ENCODE results near the gene STARD13.
"Not testable (repeated sequence)": the region's sequence is repeated elsewhere in the genome, so short reads cannot be mapped to it uniquely, and the experiment has no call there.

The STARD13 gene

DNA sequence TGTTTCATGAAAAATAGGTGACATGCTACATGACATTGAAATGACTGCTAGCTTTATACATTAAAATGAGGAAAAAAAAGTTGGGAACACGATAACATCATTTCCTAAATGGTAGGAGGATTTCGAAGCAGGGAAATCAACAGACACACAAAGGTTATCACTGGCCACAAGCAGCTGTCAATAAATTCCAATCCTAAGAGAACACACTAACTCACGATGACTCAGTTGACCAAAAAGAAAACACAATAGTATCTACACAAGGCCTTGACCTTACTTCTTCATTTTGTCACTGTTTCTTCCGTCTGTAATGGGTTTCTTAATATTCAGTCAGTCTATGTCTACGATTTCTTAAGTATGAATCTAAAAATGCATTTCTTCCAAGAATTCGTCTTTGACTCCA, 36.5 kb downstream of the STARD13 start:
- no peak for DNase-seq

DNA sequence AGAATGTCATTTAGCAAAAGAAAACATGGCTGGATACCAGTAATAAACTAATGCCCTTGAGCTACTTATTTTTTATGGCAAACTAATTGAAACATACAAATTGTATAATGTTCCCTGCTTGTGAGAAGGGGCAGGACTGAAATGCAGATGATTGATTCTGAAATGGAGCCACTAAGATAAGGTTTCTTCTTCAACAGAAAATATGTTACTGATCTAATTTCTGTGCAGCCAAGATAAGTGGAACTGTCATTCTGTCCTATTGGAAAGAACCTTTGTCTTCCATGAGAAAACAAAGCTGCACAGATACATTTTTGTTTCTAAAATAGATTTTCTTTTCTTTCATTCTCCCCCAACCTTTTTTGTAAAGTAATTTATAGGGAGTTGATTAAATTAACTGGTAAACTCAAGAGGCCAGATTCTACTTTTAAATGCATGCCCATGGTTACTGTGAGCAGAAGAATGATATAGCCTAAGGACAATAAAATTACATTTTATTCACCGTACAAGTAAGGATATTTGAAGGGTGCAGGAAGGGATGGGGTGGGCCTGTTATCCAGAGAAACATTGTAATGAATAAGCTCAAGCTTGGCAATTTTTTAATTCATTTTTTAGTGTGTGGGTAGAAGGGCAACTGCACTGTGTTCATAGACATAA, 39.9 kb downstream of the STARD13 start:
- DNase-seq: no peak

GRCh38 chr13:33244907-33245287, 40.7 kb downstream of the STARD13 start:
- no peak for DNase-seq

- no peak for DNase-seq
These were observed 41.2 kb downstream of the STARD13 start for GRCh38 chr13:33244210-33244906.

- DNase-seq: no peak
These were observed 42.5 kb downstream of the STARD13 start for GRCh38 chr13:33242984-33243617.

DNA sequence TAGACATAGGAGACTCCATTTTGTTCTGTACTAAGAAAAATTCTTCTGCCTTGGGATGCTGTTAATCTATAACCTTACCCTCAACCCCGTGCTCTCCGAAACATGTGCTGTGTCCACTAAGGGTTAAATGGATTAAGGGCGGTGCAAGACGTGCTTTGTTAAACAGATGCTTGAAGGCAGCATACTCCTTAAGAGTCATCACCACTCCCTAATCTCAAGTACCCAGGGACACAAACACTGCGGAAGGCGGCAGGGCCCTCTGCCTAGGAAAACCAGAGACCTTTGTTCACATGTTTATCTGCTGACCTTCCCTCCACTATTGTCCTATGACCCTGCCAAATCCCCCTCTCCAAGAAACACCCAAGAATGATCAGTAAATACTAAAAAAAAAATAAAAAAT, 43.2 kb downstream of the STARD13 start:
- DNase-seq: not testable (repeated sequence)

- DNase-seq: no peak
These were observed 49.5 kb downstream of the STARD13 start for GRCh38 chr13:33236021-33236420.

DNA sequence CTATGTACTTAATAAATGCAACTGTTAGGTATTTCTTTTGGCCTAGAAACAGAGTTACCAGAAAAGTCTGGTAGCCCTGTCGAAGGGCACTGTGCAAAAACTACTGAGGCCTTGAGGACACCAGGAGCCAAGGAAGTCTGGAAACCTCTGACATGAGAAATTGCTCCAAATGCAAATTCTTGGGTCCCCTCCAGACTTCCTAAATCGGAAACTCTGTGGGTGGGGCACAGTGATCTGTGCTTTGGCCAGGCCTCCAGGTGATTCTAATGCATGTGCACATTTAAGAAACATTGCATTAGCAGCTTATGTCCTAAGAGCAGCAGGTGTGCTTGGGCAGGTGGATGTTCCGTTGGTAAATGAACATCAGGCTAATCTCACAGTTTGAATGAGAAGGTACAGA, 50.0 kb downstream of the STARD13 start:
- DNase-seq: no peak

DNA sequence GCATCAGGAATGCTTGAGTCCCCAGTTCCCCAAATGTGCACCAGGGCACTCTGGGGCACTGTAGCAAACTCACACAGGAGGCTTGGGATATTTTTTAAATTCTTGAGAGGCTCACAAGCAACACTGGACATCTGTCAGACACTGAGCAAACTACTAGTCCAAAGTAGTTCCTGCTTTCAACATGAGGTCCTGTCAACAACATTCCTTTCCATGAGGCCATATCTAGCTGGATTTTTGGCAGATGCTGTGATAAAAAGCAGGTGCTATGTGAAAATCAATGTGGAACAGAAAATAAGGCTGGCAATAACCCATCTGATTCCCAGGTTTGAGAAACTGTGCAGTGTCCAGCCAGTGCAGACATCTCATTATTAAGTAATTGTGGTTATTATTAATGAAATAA, 50.5 kb downstream of the STARD13 start:
- DNase-seq: no peak

DNA sequence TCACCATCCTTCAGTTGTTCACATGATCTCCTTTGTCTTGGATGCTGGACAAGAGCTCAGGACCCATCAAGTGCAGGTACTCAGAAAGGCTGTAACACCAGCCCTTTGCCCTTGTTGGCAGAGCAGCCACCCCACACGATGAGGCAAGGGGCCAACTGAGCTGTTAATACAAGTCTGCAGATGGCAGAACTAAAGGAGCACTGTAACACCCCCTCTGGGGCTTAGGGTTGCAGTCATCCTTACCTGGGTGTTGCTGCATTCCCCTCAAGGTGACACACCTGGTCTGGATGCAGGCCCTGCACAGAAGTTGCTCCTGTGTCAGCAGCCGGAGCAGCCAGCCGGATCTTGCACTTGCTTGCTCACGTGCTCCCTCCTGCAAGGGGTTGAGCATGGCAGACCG, 52.0 kb downstream of the STARD13 start:
- no peak for DNase-seq

DNA sequence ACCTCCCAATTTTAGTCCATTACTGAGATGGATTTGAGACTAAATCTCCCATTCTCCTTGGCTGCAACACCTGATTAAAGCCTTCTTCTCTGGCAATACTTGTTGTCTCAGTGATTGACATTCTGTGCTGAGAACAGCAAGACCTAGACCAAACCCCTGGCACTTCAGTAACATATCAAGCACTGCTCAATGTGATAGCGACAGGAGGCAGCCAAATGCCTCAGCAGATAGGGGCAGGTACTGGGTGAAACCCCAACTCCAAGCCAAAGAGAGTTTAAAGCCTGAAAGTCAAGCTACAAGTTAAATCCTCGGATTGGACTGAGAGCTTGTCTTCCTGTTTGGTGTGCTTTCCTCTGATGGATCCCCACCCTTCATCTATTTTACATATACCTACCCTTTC, 52.7 kb downstream of the STARD13 start:
- DNase-seq: no peak

DNA sequence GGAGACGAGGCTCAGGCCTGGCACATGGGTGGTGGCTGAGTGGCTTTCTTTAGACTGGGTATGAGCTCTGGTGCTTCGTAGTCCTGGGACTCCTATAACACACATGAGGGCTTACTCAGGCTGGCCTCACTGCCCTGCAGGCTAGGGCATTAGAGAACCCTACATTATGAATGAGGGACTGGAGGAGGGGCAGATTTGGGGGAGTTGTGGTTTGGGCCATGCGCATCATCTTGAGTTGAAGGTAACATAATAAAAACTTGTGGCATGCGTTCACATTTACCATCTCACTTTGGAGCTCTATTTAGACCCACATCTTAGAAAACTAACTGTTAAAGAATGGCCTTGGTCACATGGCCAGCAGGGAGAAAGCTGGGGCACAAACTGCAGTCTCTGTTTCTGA, 54.2 kb downstream of the STARD13 start:
- DNase-seq: no peak

GRCh38 chr13:33230178-33230881, 55.2 kb downstream of the STARD13 start:
- no peak for DNase-seq

DNA sequence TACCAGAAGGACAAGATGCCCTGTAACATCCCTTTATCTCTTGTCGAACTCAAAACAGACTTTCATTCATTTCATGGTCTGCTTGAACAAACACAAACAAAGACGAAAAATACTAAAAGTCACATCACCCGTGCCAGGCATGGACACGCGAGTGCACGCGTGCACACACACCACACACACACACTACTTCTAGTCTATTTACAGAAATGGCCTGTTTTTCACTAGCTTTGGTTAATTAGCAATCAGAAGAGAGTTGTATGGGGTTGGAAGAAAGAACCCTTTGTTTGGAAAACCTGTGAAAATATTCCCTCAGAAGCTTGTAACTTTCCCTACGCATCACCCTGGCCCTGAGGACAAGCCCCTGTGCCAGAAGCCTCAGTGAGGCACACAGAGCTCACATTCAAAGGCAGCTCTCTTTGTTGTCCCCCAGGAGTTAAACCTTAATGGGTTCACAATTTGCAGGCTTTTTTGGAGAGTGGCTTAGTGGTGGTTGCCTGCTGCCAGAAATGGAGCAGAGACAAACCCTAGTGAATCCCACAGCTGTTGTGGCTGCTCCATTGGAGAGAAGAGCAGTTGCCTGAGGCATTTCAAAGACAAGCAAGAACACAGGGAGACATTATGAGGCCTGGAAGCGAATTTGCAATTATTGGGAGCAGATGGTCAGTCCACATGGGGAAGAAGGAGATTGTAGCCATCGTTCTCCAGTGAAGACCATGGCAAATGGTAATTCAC, 55.9 kb downstream of the STARD13 start:
- peak; percentile 11 for DNase-seq

GRCh38 chr13:33228648-33229445, 56.7 kb downstream of the STARD13 start:
- DNase-seq: peak; percentile 46

DNA sequence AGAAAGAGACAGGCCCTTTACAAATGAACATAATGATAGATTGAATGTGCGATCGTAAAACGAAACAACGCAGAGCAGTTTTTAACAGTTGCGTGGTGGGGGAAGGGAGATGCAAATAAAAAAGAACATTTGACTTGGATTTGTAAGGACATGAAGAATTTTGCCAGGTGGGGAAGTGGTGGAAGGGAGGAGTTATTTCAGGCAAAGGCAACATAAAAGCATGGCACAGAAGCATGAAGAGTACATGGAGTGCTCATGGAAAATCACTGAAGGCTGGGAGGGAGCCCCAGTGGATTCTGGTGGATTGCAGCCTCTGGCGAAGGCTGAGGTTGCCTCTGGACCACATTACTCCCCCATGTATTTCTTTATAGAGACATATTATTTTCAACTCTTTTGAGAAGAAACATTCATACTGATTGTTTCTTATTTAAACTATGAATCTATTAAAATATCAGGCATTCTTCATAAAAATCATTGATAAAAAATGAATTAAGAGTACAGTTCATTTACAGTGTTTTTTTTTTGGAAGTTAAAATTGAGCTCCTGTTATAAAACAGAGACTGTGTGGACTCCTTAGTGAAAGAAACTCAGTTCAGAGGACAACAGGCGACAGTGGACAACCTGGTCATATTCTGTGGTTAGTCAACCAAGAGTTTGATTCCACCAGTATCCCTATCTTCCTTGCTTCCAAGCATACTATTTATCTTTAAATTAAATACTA, 57.5 kb downstream of the STARD13 start:
- DNase-seq: no peak

- no peak for DNase-seq
These were observed 60.9 kb downstream of the STARD13 start for GRCh38 chr13:33224686-33225085.

GRCh38 chr13:33224191-33224590, 61.4 kb downstream of the STARD13 start:
- no peak for DNase-seq

- no peak for DNase-seq
These were observed 65.6 kb downstream of the STARD13 start for GRCh38 chr13:33219926-33220325.

DNA sequence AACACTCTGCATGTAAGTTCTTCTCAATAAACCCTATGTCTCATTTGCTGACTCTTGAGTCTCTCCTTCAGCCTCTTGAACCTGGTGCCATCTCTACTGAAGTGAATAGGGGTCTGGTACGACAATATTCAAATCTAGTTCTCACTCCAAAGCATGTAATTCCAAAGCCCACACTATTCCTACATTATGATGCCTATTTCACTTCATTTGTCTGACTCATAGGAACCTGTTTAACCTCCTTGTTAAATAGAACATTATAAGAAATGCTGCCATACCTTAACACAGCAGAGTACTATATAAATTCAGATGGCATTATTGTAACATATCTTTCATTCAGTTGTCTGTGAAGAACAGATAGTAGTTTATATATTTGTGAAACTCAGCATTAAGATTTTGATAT, 67.1 kb downstream of the STARD13 start:
- no peak for DNase-seq

DNA sequence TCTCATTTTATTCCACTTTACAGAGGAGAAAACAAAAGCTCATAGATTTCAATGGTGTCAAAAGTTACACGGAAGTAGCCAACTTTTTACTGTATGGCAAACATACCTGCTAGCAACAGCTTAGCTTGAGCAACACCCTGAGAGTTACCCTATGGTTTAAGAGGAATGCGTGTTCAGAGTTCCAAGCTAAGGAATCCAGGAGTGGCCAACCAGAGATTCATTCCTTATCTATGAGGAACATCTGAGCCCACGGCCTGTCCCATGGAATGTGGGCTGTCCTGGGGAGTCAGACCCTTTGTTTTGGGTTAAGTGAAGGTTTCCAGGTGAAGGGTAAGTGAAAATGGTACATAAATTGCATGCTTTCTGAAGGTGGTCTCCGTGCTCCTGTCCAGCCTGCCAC, 67.5 kb downstream of the STARD13 start:
- DNase-seq: no peak

GRCh38 chr13:33217256-33217655, 68.3 kb downstream of the STARD13 start:
- DNase-seq: no peak
